Panc1 (cell line): ENCODE measurements around the gene MAGI2. TPM values are rescaled to one million over a fixed set of nuclear protein-coding genes. Genes with fewer than 3 reads are reported as not detected.

Experiments
- ATAC-seq: fragments of 200-7000 bp; cut with Tn5 transposase; 2 replicates; pipeline ENCODE4 v1.9.1; 2020; ENCODE audit warnings: mild to moderate bottlenecking, moderate library complexity
- BruUV-seq: library from RNA; stranded (reverse); fragments of 400-500 nt; replicated peaks from 2 replicates; lab custom pipeline; 2021; lab: Mats Ljungman, UMichigan
- CTCF ChIA-PET: fragments of 300-600 bp; sonication (Branson Sonifier 250); formaldehyde crosslinking; loops from one replicate; lab custom pipeline; 2022; ENCODE audit warnings: antibody characterized with exemption; lab: Charles Lee
- POLR2A ChIA-PET: fragments of 300-600 bp; sonication (Branson Sonifier 250); formaldehyde crosslinking; loops from one replicate; lab custom pipeline; 2022; ENCODE audit warnings: antibody characterized with exemption; lab: Charles Lee
- DNase-seq: peaks from one replicate; pipeline ENCODE4 v3.0.0-alpha.2; 2010; ENCODE audit warnings: low read depth, low spot score
- H3K27ac ChIP-seq: 2 replicates; pipeline ENCODE4 v1.5.1; 2011; ENCODE audit warnings: mild to moderate bottlenecking, low read length, inconsistent platforms
- H3K27me3 ChIP-seq: fragments of 200-500 bp; sonication (Bioruptor generic); 2 replicates; pipeline ENCODE4 v1.6.0; 2014; ENCODE audit warnings: low read length, inconsistent platforms; ENCODE audit not compliant: control insufficient read depth, insufficient read depth
- H3K36me3 ChIP-seq: fragments of 200-500 bp; sonication (Bioruptor generic); 2 replicates; pipeline ENCODE4 v1.5.1; 2014; ENCODE audit warnings: inconsistent platforms, mild to moderate bottlenecking, low read length, moderate library complexity; ENCODE audit not compliant: control insufficient read depth, insufficient read depth
- H3K4me1 ChIP-seq: 2 replicates; pipeline ENCODE4 v1.5.1; 2011; ENCODE audit warnings: inconsistent platforms, mild to moderate bottlenecking, low read length, moderate library complexity; ENCODE audit not compliant: control insufficient read depth, insufficient read depth
- H3K4me3 ChIP-seq, 2 experiments: 2 replicates each; pipeline ENCODE4 v1.5.1; 2011 to 2012; ENCODE audit warnings: low read depth in 2 of 2, low read length in 2 of 2, mild to moderate bottlenecking in 2 of 2, inconsistent platforms in 1 of 2, moderate library complexity in 1 of 2
- H3K9me3 ChIP-seq: fragments of 200-500 bp; sonication (Bioruptor generic); 2 replicates; pipeline ENCODE4 v1.5.1; 2014; ENCODE audit warnings: low read depth, mild to moderate bottlenecking, inconsistent platforms, low read length, moderate library complexity; ENCODE audit not compliant: control insufficient read depth, insufficient read depth
- CTCF ChIP-seq: fragments of 450-650 bp; IDR thresholded peaks from 2 replicates; pipeline ENCODE4 v1.5.1; 2017; ENCODE audit warnings: mild to moderate bottlenecking
- POLR2AphosphoS5 ChIP-seq: IDR thresholded peaks from 2 replicates; pipeline ENCODE4 v1.6.1; 2012; ENCODE audit warnings: mild to moderate bottlenecking, low read depth, low read length, moderate library complexity
- REST ChIP-seq, 2 experiments: IDR thresholded peaks; 2 replicates each; pipeline ENCODE4 v1.6.1; 2011 to 2012; ENCODE audit warnings: low read depth in 2 of 2, control low read depth in 1 of 2, low read length in 1 of 2, mild to moderate bottlenecking in 1 of 2, moderate library complexity in 1 of 2; ENCODE audit not compliant: insufficient read depth in 1 of 2
- SIN3A ChIP-seq: IDR thresholded peaks from 2 replicates; pipeline ENCODE4 v1.6.1; 2012; ENCODE audit warnings: low read depth, mild to moderate bottlenecking, low read length, moderate library complexity, borderline replicate concordance; ENCODE audit not compliant: insufficient read depth
- TCF7L2 ChIP-seq: IDR thresholded peaks from 2 replicates; pipeline ENCODE4 v1.6.1; 2011; ENCODE audit warnings: mild to moderate bottlenecking, low read depth, low read length, inconsistent platforms
- in situ Hi-C: cut with HindIII; loops from 2 replicates; pipeline ENCODE4 v1.10.0; 2016; ENCODE audit warnings: low sequenced_read_pairs, low pct_unique_long_range_greater_than_20kb
- intact Hi-C: fragments of 100-400 bp; cut with micrococcal nuclease; formaldehyde crosslinking; loops from one replicate; pipeline ENCODE4 v1.10.0; 2022; ENCODE audit not compliant: unreplicated experiment
- total RNA-seq: library from RNA; stranded (reverse); gene quantifications from one replicate; pipeline ENCODE4 v1.2.1, GENCODE V29; 2021; ENCODE audit not compliant: unreplicated experiment

The MAGI2 gene
- total RNA-seq, 1 experiment from 2014 or later = 5.4 TPM

- POLR2A ChIA-PET = no interaction called here
- H3K4me1 ChIP-seq = no peaks in the 10 kb centered on the region
- BruUV-seq = no TSS peak
- no peak overlapping the region for H3K4me3 ChIP-seq
- no peaks in the 10 kb centered on the region for H3K36me3 ChIP-seq
- no peaks in the 10 kb centered on the region for H3K9me3 ChIP-seq
- intact Hi-C loops = no loop called here
- in situ Hi-C loops = no loop called here
- CTCF ChIA-PET = interaction anchor here (0.7 kb wide), 1 partner anchor 367 kb away, joined by 3 read pairs; no protein-coding TSS in a partner anchor
- TF ChIP-seq CTCF (no peak), TCF7L2 (no peak), REST (IDR thresholded peaks at IDR 0.05; ENCODE audit: insufficient read depth in 1 of 2, low read depth in 2 of 2, low read length in 1 of 2) (no peak), POLR2AphosphoS5 (no peak)
- H3K27ac ChIP-seq = no peak overlapping the region
- DNase-seq (no peak), ATAC-seq (no peak)
- 0 out of 2 replicates have a peak, but pooled peaks cover 7% of the 10 kb centered on the region for H3K27me3 ChIP-seq
These were observed 1246.2 kb downstream of the MAGI2 start for GRCh38 chr7:78207269-78207668.

GRCh38 chr7:78206769-78207168 lies 1246.7 kb downstream of the MAGI2 start:
- TF ChIP-seq TCF7L2 (no peak), CTCF (no peak), SIN3A (no peak), REST (IDR thresholded peaks at IDR 0.05; ENCODE audit: insufficient read depth in 1 of 2, low read depth in 2 of 2, low read length in 1 of 2) (no peak), POLR2AphosphoS5 (no peak)
- Histone ChIP-seq H3K36me3 (no peaks in the 10 kb centered on the region), H3K27ac (no peak overlapping the region), H3K4me3 (no peak overlapping the region), H3K4me1 (no peaks in the 10 kb centered on the region), H3K9me3 (no peaks in the 10 kb centered on the region), H3K27me3 (0 out of 2 replicates have a peak, but pooled peaks cover 7% of the 10 kb centered on the region)
- ChIA-PET POLR2A (no interaction called here), CTCF (no interaction called here)
- DNase-seq (no peak), ATAC-seq (no peak)
- intact Hi-C loops (no loop called here), in situ Hi-C loops (no loop called here)
- no TSS peak for BruUV-seq
